ENCODE results near the gene NOD2. TPM values are rescaled to one million over a fixed set of nuclear protein-coding genes. Genes with fewer than 3 reads are reported as not detected.

NOD2 gene
- total RNA-seq, 1 experiment from 2014 or later = 0.17 TPM

DNA sequence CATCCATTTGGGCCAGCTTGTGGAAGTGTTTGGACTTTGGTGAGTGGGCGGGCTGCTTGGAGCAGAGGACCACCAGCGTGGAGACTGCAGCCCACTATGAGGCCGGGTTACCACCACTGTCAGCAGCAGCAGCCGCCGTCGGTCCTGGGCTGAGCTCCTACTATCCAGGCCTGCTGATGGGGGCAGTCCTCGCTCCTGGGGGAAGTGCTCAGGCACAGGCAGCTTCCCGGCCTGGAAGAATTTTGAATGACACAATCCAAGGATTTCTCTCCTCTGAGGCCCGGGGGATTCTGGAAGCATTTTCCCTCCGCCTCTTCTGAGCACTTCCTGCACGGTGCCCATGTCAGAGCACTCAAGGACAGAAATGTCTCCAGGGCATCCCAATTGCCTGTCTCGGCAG, 5.3 kb upstream of the NOD2 start:
- Histone ChIP-seq H3K4me1 (ENCODE audit: insufficient read depth, low read length) (no peaks in the 10 kb centered on the region), H3K56ac (ENCODE audit: insufficient read length, low read depth, low read length) (no peak overlapping the region), H2BK15ac (ENCODE audit: low read depth, low read length) (no peak overlapping the region), H3K4ac (ENCODE audit: low read depth, low read length) (no peak overlapping the region), H3K79me2 (ENCODE audit: insufficient read depth, low read length) (no peaks in the 10 kb centered on the region), H2AK5ac (ENCODE audit: insufficient read length, low read length) (no peak overlapping the region), H3K27me3 (ENCODE audit: insufficient read depth, low read length) (peaks cover 4% of the 10 kb centered on the region; the same call in 1 of the 2 replicates), H3K14ac (ENCODE audit: insufficient read depth, low read length) (no peak overlapping the region), H3K23ac (ENCODE audit: insufficient read length, low read depth, low read length) (no peak overlapping the region), H2BK12ac (ENCODE audit: insufficient read length, low read depth, low read length) (no peak overlapping the region), H3K79me1 (ENCODE audit: insufficient read depth, low read depth, low read length, poor library complexity, severe bottlenecking) (no peaks in the 10 kb centered on the region), H3K9me3 (ENCODE audit: control insufficient read depth, low read depth, low read length) (no peaks in the 10 kb centered on the region), H3K23me2 (ENCODE audit: insufficient read length, low read depth, low read length, poor library complexity, severe bottlenecking) (peaks cover 1% of the 10 kb centered on the region), H3K27ac (ENCODE audit: insufficient read length, low read depth, low read length) (no peak overlapping the region), H4K91ac (ENCODE audit: insufficient read length, low read depth, low read length) (no peak overlapping the region), H4K8ac (replicated peaks; ENCODE audit: insufficient read length, low read depth, low read length) (no peak overlapping the region), H2AFZ (ENCODE audit: low read length) (no peak overlapping the region), H3K4me2 (ENCODE audit: insufficient read depth, insufficient read length, low read length) (no peak overlapping the region), H3T11ph (ENCODE audit: low read length) (no peak overlapping the region), H2BK20ac (ENCODE audit: low read depth, low read length, poor library complexity, severe bottlenecking) (no peak overlapping the region), H4K5ac (ENCODE audit: insufficient read length, low read depth, low read length) (no peak overlapping the region), H2BK5ac (ENCODE audit: insufficient read length, low read length) (no peak overlapping the region), H4K20me1 (ENCODE audit: control insufficient read depth, insufficient read depth, insufficient read length) (no peaks in the 10 kb centered on the region), H2BK120ac (ENCODE audit: low read depth, low read length, poor library complexity, severe bottlenecking) (no peak overlapping the region), H3K18ac (ENCODE audit: insufficient read length, low read depth, low read length) (no peak overlapping the region), H3K9ac (ENCODE audit: extremely low read depth, insufficient read length, low read length) (no peak overlapping the region)
- Mint-ChIP-seq H3K4me3 (no peak overlapping the region), H3K27ac (no peak overlapping the region), H3K9me3 (no peaks in the 10 kb centered on the region; a peak in 2 of 5 replicates), H3K27me3 (ENCODE audit: low read depth) (peaks cover 28% of the 10 kb centered on the region), H3K4me1 (peaks cover 3 to 4% of the 10 kb centered on the region in 2 experiments; a peak in 3 of 4 replicates), H3K36me3 (ENCODE audit: insufficient read depth in 1 of 3, low read depth in 3 of 3) (no peaks in the 10 kb centered on the region)
- DNase-seq = no peak
- TF ChIP-seq, protein P1, sequence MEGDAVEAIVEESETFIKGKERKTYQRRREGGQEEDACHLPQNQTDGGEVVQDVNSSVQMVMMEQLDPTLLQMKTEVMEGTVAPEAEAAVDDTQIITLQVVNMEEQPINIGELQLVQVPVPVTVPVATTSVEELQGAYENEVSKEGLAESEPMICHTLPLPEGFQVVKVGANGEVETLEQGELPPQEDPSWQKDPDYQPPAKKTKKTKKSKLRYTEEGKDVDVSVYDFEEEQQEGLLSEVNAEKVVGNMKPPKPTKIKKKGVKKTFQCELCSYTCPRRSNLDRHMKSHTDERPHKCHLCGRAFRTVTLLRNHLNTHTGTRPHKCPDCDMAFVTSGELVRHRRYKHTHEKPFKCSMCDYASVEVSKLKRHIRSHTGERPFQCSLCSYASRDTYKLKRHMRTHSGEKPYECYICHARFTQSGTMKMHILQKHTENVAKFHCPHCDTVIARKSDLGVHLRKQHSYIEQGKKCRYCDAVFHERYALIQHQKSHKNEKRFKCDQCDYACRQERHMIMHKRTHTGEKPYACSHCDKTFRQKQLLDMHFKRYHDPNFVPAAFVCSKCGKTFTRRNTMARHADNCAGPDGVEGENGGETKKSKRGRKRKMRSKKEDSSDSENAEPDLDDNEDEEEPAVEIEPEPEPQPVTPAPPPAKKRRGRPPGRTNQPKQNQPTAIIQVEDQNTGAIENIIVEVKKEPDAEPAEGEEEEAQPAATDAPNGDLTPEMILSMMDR (conservative IDR thresholded peaks at IDR 0.05) = no peak
- WGBS (ENCODE audit: extremely low coverage, insufficient read length, low lambda C conversion rate) = no CpG with 5 or more reads among the region's 12 CpGs

Measured in H9 (cell line).